22Rv1 (cell line): Measurements from ENCODE around the gene NLGN2.

Source experiments
- ZFX ChIP-seq: fragments of 450-650 bp; IDR thresholded peaks from 2 replicates; pipeline ENCODE4 v1.6.1; 2017; ENCODE audit warnings: antibody characterized with exemption, borderline replicate concordance
- TF ChIP-seq, protein P1 (sequence below): fragments of 450-650 bp; IDR thresholded peaks from 2 replicates; pipeline ENCODE4 v1.5.1; 2017; ENCODE audit warnings: mild to moderate bottlenecking

DNA sequence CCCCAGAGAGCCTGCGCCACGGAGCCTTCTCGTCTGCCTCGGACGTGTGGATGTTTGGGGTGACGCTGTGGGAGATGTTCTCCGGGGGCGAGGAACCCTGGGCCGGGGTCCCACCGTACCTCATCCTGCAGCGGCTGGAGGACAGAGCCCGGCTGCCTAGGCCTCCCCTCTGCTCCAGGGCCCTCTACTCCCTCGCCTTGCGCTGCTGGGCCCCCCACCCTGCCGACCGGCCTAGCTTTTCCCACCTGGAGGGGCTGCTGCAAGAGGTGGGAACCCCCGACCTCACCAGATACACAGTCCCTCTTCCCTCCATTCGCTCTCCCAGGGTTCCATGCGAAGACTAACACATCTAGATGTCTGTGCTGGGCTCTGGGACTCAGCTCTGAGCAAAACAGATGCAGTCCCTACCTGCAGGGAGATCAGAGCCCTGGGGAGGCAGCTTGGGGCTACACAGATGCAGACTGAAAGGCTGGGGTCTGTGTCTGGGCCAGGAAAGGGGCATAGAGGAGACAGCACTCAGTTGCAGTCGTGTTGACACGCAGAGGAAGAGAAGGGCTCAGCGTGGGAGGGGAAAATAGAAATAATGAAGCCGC, 23.1 kb upstream of the NLGN2 start:
- TF ChIP-seq, protein P1, sequence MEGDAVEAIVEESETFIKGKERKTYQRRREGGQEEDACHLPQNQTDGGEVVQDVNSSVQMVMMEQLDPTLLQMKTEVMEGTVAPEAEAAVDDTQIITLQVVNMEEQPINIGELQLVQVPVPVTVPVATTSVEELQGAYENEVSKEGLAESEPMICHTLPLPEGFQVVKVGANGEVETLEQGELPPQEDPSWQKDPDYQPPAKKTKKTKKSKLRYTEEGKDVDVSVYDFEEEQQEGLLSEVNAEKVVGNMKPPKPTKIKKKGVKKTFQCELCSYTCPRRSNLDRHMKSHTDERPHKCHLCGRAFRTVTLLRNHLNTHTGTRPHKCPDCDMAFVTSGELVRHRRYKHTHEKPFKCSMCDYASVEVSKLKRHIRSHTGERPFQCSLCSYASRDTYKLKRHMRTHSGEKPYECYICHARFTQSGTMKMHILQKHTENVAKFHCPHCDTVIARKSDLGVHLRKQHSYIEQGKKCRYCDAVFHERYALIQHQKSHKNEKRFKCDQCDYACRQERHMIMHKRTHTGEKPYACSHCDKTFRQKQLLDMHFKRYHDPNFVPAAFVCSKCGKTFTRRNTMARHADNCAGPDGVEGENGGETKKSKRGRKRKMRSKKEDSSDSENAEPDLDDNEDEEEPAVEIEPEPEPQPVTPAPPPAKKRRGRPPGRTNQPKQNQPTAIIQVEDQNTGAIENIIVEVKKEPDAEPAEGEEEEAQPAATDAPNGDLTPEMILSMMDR: no peak
- no peak for TF ChIP-seq ZFX
